ENCODE measurements around the gene TLNRD1.
A peak's percentile ranks its signal among the peaks of the same experiment; 100 is the strongest.
"Not testable (repeated sequence)": the region's sequence is repeated elsewhere in the genome, so short reads cannot be mapped to it uniquely, and the experiment has no call there.

Gene TLNRD1
- 30.1 to 40.3 (median 40.3) reads per million in 3 donors for total RNA-seq

- H3K27me3 ChIP-seq (replicated peaks; ENCODE audit: control insufficient read depth, insufficient read depth, low read length, poor library complexity, severe bottlenecking) = no peaks in the 10 kb centered on the region
- H3K4me3 ChIP-seq (ENCODE audit: insufficient read depth, low read depth, low read length, poor library complexity, severe bottlenecking) = peak within 1 kb of the TSS; percentile 80
- DNase-seq = peak; percentile 75 to 81 (median 77)
- H3K27ac ChIP-seq (ENCODE audit: insufficient read depth, low read length, poor library complexity, severe bottlenecking) = peak within 1 kb of the TSS; percentile 93
- H3K36me3 ChIP-seq (ENCODE audit: control insufficient read depth, insufficient read depth, low read length) = peaks cover 8% of the 10 kb centered on the region
- H3K4me1 ChIP-seq (ENCODE audit: control insufficient read depth, insufficient read depth, low read length, poor library complexity, severe bottlenecking) = peaks cover 32% of the 10 kb centered on the region
- H3K9me3 ChIP-seq (ENCODE audit: control insufficient read depth, low read length) = no peaks in the 10 kb centered on the region
Measured at GRCh38 chr15:81000624-81001151, at the start of gene TLNRD1. TLNRD1 (plus strand) TSS chr15:81000923; CDS start chr15:81002272, 1,349 bp downstream.

- no peaks in the 10 kb centered on the region for H3K4me1 ChIP-seq (ENCODE audit: control insufficient read depth, insufficient read depth, low read length, poor library complexity, severe bottlenecking)
- no peak overlapping the region for H3K4me3 ChIP-seq (ENCODE audit: insufficient read depth, low read depth, low read length, poor library complexity, severe bottlenecking)
- H3K36me3 ChIP-seq (ENCODE audit: control insufficient read depth, insufficient read depth, low read length) = peaks cover 42% of the 10 kb centered on the region
- H3K27me3 ChIP-seq (replicated peaks; ENCODE audit: control insufficient read depth, insufficient read depth, low read length, poor library complexity, severe bottlenecking) = no peaks in the 10 kb centered on the region
- DNase-seq = no peak
- H3K27ac ChIP-seq (ENCODE audit: insufficient read depth, low read length, poor library complexity, severe bottlenecking) = no peak overlapping the region
- H3K9me3 ChIP-seq (ENCODE audit: control insufficient read depth, low read length) = no peaks in the 10 kb centered on the region
Measured at GRCh38 chr15:80951941-80952340, 48.8 kb upstream of the TLNRD1 start.

DNA sequence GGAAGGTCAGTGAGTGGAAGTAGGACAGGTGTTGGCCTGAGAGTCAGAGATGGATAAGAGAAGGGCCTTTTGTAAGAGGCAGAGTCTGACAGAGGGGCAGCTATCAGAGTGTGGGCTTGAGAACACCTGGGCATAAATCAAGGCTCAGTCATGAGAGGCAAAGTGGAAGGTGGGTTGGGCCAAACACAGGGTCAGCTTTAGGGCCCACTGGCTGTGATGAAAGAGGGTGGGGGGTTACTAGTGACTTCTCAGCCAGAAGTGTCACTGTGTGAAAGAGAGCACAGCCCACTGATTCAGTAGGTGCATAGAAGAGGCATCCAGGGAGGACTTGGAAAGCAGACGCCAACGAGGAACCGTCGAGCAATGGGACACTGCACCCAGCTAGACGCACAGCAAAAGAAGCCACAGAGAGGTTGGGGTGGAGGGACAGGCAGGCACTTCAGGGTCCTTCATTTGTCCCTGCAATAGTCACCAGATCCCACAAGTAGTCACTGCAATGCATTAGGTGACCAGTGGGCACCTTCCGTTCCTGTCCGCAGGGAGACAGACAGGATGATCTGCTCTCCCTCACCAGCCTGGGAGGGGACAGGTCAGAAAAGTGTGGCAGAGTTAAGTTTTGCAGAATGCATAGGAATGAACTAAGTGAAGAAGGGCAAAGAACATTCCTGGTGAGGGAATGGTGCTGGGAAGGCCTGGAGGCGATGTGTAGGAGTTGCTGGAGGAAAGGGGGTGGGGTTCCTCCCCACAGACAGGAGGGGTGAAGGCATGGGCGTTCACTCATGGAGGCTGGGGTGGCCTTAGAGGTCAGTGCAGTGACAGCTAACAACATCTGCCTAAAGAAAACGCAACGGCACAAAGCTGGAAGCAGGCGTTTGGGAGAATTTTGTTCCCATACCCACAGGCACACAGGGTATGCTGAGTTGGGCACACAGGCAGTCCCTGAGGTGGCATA is 47.4 kb upstream of the TLNRD1 start:
- Histone ChIP-seq H3K27ac (ENCODE audit: insufficient read depth, low read length, poor library complexity, severe bottlenecking) (no peak overlapping the region), H3K27me3 (replicated peaks; ENCODE audit: control insufficient read depth, insufficient read depth, low read length, poor library complexity, severe bottlenecking) (no peaks in the 10 kb centered on the region), H3K4me1 (ENCODE audit: control insufficient read depth, insufficient read depth, low read length, poor library complexity, severe bottlenecking) (no peaks in the 10 kb centered on the region), H3K4me3 (ENCODE audit: insufficient read depth, low read depth, low read length, poor library complexity, severe bottlenecking) (no peak overlapping the region), H3K36me3 (ENCODE audit: control insufficient read depth, insufficient read depth, low read length) (peaks cover 32% of the 10 kb centered on the region), H3K9me3 (ENCODE audit: control insufficient read depth, low read length) (no peaks in the 10 kb centered on the region)
- no peak for DNase-seq

DNA sequence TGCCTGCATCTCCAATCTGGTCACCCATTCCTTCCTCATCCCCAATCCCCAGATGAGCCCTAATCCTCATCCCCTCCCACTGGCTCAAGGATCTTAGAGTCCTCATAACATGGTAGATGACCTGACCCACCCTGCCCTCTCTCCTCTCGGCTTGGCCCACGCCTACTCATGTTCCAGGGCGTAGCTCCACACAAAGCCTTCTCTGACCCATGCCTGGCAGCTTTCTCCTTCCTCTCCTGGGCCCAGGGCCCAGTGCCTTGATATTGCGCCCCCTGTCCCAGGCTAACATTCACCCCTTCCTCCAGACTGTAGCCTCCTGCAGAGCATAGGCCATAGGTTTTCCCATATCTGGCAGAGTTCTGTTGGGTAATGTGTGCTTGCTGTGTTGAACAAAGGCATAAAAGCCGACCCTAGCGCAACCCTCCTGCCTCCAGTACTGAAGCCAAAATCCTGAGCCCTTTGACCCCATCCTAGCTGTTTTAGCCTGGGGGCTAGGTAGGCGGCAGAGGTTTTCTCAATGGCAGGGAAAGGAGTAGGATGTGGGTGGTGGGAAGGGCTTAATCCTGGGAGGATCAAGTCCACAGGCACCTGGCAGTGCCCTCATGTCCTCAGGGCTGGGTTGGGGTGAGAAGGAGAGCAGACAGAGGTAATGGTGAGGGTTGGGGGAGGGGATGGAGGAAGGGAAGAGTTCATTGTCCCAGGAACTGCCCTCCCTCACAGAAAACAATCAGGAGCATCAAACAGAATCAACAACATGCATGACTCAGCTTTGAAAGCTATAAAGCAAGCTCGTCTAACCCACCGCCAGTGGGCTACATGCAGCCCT is 46.6 kb upstream of the TLNRD1 start:
- no peaks in the 10 kb centered on the region for H3K27me3 ChIP-seq (replicated peaks; ENCODE audit: control insufficient read depth, insufficient read depth, low read length, poor library complexity, severe bottlenecking)

DNA sequence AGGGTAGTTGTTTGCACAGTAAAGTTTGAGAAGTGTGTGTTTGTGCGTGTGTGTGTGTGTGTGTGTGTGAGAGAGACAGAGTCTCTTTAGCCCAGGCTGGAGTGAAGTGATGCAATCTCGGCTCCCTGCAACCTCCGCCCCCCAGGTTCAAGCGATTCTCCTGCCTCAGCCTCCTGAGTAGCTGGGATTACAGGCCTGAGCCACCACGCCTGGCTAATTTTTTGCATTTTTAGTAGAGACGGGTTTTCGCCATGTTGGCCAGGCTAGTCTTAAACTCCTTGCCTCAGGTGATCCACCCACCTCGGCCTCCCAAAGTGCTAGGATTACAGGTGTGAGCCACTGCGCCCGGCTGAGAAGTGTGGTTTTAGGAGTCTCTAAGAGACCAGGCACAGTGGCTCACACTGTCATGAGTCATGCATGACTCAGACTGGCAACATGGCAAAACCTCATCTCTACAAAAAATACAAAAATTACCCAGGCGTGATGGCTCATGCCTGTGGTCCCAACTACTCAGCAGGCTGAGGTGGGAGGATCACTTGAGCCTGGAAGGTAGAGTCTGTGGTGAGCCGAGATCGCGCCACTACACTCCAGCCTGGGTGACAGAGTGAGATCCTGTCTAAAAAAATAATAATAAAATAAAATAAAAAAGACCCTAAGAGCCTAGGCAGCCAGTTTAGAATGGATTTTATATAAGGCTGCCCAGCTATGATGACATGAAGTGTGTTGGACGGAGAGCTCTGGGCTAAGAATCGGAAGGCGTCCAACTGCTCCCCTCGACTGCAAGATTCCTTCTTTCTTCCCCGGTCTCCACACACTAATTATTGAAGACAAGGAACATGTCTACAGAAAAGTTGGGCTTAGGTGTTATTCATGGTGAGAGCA is 44.9 kb upstream of the TLNRD1 start:
- not testable (repeated sequence) for H3K4me3 ChIP-seq (ENCODE audit: insufficient read depth, low read depth, low read length, poor library complexity, severe bottlenecking); H3K4me1 ChIP-seq (ENCODE audit: control insufficient read depth, insufficient read depth, low read length, poor library complexity, severe bottlenecking); H3K9me3 ChIP-seq (ENCODE audit: control insufficient read depth, low read length); DNase-seq; H3K27ac ChIP-seq (ENCODE audit: insufficient read depth, low read length, poor library complexity, severe bottlenecking); H3K27me3 ChIP-seq (replicated peaks; ENCODE audit: control insufficient read depth, insufficient read depth, low read length, poor library complexity, severe bottlenecking)
- peaks cover 19% of the 10 kb centered on the region for H3K36me3 ChIP-seq (ENCODE audit: control insufficient read depth, insufficient read depth, low read length)

More for the DNA sequence above, 46.6 kb upstream of the TLNRD1 start:
- Histone ChIP-seq H3K4me3 (ENCODE audit: insufficient read depth, low read depth, low read length, poor library complexity, severe bottlenecking) (no peak overlapping the region), H3K36me3 (ENCODE audit: control insufficient read depth, insufficient read depth, low read length) (peaks cover 24% of the 10 kb centered on the region), H3K27ac (ENCODE audit: insufficient read depth, low read length, poor library complexity, severe bottlenecking) (no peak overlapping the region), H3K9me3 (ENCODE audit: control insufficient read depth, low read length) (no peaks in the 10 kb centered on the region), H3K4me1 (ENCODE audit: control insufficient read depth, insufficient read depth, low read length, poor library complexity, severe bottlenecking) (no peaks in the 10 kb centered on the region)
- DNase-seq = no peak

- Histone ChIP-seq H3K27ac (ENCODE audit: insufficient read depth, low read length, poor library complexity, severe bottlenecking) (no peak overlapping the region), H3K27me3 (replicated peaks; ENCODE audit: control insufficient read depth, insufficient read depth, low read length, poor library complexity, severe bottlenecking) (no peaks in the 10 kb centered on the region), H3K9me3 (ENCODE audit: control insufficient read depth, low read length) (no peaks in the 10 kb centered on the region), H3K4me1 (ENCODE audit: control insufficient read depth, insufficient read depth, low read length, poor library complexity, severe bottlenecking) (no peaks in the 10 kb centered on the region), H3K4me3 (ENCODE audit: insufficient read depth, low read depth, low read length, poor library complexity, severe bottlenecking) (no peak overlapping the region), H3K36me3 (ENCODE audit: control insufficient read depth, insufficient read depth, low read length) (peaks cover 3% of the 10 kb centered on the region)
- DNase-seq = no peak
Measured at GRCh38 chr15:80957556-80957955, 43.2 kb upstream of the TLNRD1 start.

DNA sequence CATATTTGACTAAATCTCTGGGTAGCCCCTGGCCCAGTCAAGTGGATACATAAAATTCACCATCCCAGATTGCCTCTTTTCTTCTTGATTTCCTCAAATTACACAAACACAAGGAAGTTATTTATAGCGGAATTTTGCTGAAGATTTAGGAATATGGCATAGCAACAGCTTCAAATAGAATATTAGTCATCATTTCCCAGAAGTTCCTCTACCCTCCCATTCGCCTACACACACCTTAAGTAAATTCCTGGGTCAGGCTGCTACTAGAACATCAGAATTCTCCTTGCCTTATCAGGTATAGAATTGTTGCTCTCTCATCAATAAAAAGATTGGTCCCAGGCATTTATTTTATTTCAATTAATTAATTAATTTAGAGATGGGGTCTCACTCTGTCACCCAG is 42.7 kb upstream of the TLNRD1 start:
- Histone ChIP-seq H3K27me3 (replicated peaks; ENCODE audit: control insufficient read depth, insufficient read depth, low read length, poor library complexity, severe bottlenecking) (no peaks in the 10 kb centered on the region), H3K36me3 (ENCODE audit: control insufficient read depth, insufficient read depth, low read length) (peaks cover 3% of the 10 kb centered on the region), H3K4me3 (ENCODE audit: insufficient read depth, low read depth, low read length, poor library complexity, severe bottlenecking) (no peak overlapping the region), H3K9me3 (ENCODE audit: control insufficient read depth, low read length) (no peaks in the 10 kb centered on the region), H3K4me1 (ENCODE audit: control insufficient read depth, insufficient read depth, low read length, poor library complexity, severe bottlenecking) (no peaks in the 10 kb centered on the region), H3K27ac (ENCODE audit: insufficient read depth, low read length, poor library complexity, severe bottlenecking) (no peak overlapping the region)
- no peak for DNase-seq

DNA sequence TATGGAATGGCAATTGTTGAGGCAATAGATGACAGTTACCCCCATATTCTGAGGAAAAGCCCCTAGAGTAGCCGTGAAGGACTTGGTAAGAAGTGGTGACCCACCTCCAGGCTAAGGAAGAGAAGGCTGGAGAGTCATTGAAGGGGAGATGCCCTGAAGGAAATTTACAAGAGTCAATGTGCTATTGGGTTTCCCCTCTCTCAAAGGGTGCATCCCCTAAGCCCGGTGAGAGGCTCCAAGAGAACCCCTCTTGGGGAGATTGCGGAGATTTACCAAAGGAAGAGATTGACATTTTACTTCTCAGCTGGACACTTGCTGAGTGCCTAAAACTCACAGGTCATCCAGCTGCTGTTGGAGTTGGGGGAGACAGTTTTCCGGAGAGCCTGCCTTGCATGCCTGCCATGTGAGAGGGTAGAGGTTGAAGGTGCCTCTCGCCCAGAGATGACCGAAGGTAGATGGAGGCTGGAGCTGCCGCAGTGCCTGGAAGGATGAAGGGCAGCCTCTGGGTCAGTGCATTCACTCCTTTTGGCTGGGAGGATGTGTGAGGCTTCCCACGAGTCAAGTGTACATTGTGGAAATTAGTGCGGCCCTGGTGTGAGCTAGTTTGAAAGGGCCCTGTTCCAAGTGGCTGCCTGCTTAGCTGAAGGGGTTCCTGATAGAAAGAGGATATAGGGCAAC is 41.8 kb upstream of the TLNRD1 start:
- Histone ChIP-seq H3K27me3 (replicated peaks; ENCODE audit: control insufficient read depth, insufficient read depth, low read length, poor library complexity, severe bottlenecking) (no peaks in the 10 kb centered on the region), H3K4me1 (ENCODE audit: control insufficient read depth, insufficient read depth, low read length, poor library complexity, severe bottlenecking) (no peaks in the 10 kb centered on the region), H3K27ac (ENCODE audit: insufficient read depth, low read length, poor library complexity, severe bottlenecking) (no peak overlapping the region), H3K36me3 (ENCODE audit: control insufficient read depth, insufficient read depth, low read length) (no peaks in the 10 kb centered on the region), H3K9me3 (ENCODE audit: control insufficient read depth, low read length) (no peaks in the 10 kb centered on the region), H3K4me3 (ENCODE audit: insufficient read depth, low read depth, low read length, poor library complexity, severe bottlenecking) (no peak overlapping the region)
- DNase-seq = no peak

- not testable (repeated sequence) for H3K4me3 ChIP-seq (ENCODE audit: insufficient read depth, low read depth, low read length, poor library complexity, severe bottlenecking); H3K4me1 ChIP-seq (ENCODE audit: control insufficient read depth, insufficient read depth, low read length, poor library complexity, severe bottlenecking); H3K27me3 ChIP-seq (replicated peaks; ENCODE audit: control insufficient read depth, insufficient read depth, low read length, poor library complexity, severe bottlenecking); DNase-seq; H3K27ac ChIP-seq (ENCODE audit: insufficient read depth, low read length, poor library complexity, severe bottlenecking); H3K9me3 ChIP-seq (ENCODE audit: control insufficient read depth, low read length)
- H3K36me3 ChIP-seq (ENCODE audit: control insufficient read depth, insufficient read depth, low read length) = peaks cover 13% of the 10 kb centered on the region
Measured at GRCh38 chr15:80965454-80965853, 35.3 kb upstream of the TLNRD1 start.

Measured in effector memory CD4-positive, alpha-beta T cell (primary cell).